Esophagus muscularis mucosa (tissue), 4 donors: Measurements from ENCODE around the gene PDK3. TPM values are rescaled to one million over a fixed set of nuclear protein-coding genes. Genes with fewer than 3 reads are reported as not detected.

Experiments used
- DNase-seq: peaks from one replicate; pipeline ENCODE4 v3.0.0-alpha.2; 2017; ENCODE audit errors: extremely low spot score
- H3K27ac ChIP-seq, 4 donors: fragments of 200-600 bp; sonication (generic); replicated peaks in 1 of 4; 1 replicate in 3 of 4; 2 replicates in 1 of 4; pipeline ENCODE4 v1.5.1; 2016 to 2019; ENCODE audit warnings: mild to moderate bottlenecking in 1 of 4
- H3K27me3 ChIP-seq, 4 donors: fragments of 200-600 bp; sonication (generic); one replicate each; pipeline versions ENCODE4 v1.5.1 to v1.6.0; 2016 to 2019
- H3K36me3 ChIP-seq, 4 donors: fragments of 200-600 bp; sonication (generic); one replicate each; pipeline ENCODE4 v1.5.1; 2016 to 2019
- H3K4me1 ChIP-seq, 4 donors: fragments of 200-600 bp; sonication (generic); one replicate each; pipeline ENCODE4 v1.5.1; 2016 to 2019
- H3K4me3 ChIP-seq, 4 donors: fragments of 200-600 bp; sonication (generic); 1 replicate in 2 of 4; 2 replicates in 2 of 4; pipeline ENCODE4 v1.5.1; 2016 to 2019; ENCODE audit warnings: mild to moderate bottlenecking in 4 of 4, moderate library complexity in 1 of 4
- H3K9me3 ChIP-seq, 4 donors: fragments of 200-600 bp; sonication (generic); 1 replicate in 3 of 4; 2 replicates in 1 of 4; pipeline ENCODE4 v1.5.1; 2016 to 2019
- CTCF ChIP-seq, 3 experiments: fragments of 200-600 bp in 2 of 3; fragments of 450-650 bp in 1 of 3; sonication (generic) in 2 of 3; IDR thresholded peaks; one replicate each; pipeline ENCODE4 v1.5.1; 2017 to 2019; ENCODE audit warnings: antibody characterized with exemption in 3 of 3, mild to moderate bottlenecking in 2 of 3, moderate library complexity in 1 of 3
- EP300 ChIP-seq: sonication (generic); formaldehyde crosslinking; IDR thresholded peaks from one replicate; pipeline ENCODE4 v1.6.1; 2017; ENCODE audit warnings: antibody characterized with exemption
- POLR2A ChIP-seq: fragments of 450-650 bp; IDR thresholded peaks from one replicate; pipeline ENCODE4 v1.6.1; 2017; ENCODE audit warnings: antibody characterized with exemption, moderate library complexity, mild to moderate bottlenecking, low read depth
- POLR2AphosphoS5 ChIP-seq, 2 donors: sonication (generic); formaldehyde crosslinking; IDR thresholded peaks; one replicate each; pipeline ENCODE4 v1.6.1; 2017; ENCODE audit warnings: antibody characterized with exemption in 2 of 2
- whole genome bisulfite sequencing: methylation state at CpG from one replicate; pipeline ENCODE4 v1.1.5; 2018; 5-methylcytosine and 5-hydroxymethylcytosine counted together
- intact Hi-C: fragments of 100-400 bp; cut with DNase I; formaldehyde crosslinking; loops from one replicate; pipeline ENCODE4 v1.15.1; 2023
- total RNA-seq, 4 donors: library from RNA; depleted of rRNA; stranded (reverse); fragments of >200 nt; gene quantifications; one replicate each; pipeline versions ENCODE4 v1.1.0 to v1.2.1, GENCODE V29; 2016

The PDK3 gene
- 10 to 100 TPM; 38.4 to 63.4 (median 53.4) TPM for total RNA-seq

DNA sequence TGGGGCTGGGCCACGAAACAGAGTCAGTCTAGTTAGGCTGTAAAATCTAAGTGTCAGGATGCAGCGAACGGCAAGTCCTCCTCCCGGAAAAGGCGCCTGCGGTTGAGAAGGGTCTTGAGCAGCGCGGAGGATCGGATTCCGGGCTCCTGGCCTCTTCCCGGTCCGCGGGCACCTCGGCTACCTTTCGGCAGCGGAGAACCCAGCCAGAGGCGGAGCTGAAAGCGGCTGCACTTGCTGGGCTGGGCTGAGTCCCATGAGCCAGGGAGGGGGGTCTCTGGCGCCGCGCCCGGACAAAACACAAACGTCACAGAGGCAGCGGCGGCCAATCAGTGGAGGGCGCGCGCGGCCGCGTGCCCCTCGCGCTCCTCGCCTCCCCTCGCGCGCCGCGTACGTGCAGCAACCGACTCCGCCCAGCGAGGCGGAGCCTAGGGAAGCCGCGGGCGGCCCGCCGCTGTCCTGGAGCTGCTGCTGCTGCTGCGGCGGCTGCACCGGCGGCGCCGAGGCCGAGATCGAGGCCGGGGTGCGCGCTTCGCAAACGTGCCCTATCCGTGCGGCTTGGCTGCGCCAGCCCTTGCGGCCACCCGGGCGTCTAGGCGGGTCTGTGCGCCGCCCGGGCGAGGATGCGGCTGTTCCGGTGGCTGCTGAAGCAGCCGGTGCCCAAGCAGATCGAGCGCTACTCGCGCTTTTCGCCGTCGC, at the start of gene PDK3:
PDK3 (plus strand) TSS at position 451 of the 696 bp plus-strand sequence; CDS start at position 621, 170 bp downstream.
- H3K4me3 ChIP-seq: peak within 1 kb of the TSS; percentile 63 to 77 (median 72)
- H3K4me1 ChIP-seq: peaks cover 5 to 35% (median 32%) of the 10 kb centered on the region in 4 donors
- peak within 1 kb of the TSS; percentile 81 to 86 (median 84) for H3K27ac ChIP-seq
- WGBS: 37% methylated on average over 31 of the region's 83 CpGs
- DNase-seq: peak; percentile 95
- H3K9me3 ChIP-seq: no peaks in the 10 kb centered on the region
- H3K27me3 ChIP-seq: no peaks in the 10 kb centered on the region
- TF ChIP-seq POLR2AphosphoS5 (IDR thresholded peaks at IDR 0.05) (peak; percentile 78 to 82), CTCF (IDR thresholded peaks at IDR 0.05) (no peak), EP300 (no peak), POLR2A (peak; percentile 68)
- H3K36me3 ChIP-seq: no peaks in the 10 kb centered on the region
- intact Hi-C loops: no loop called here

DNA sequence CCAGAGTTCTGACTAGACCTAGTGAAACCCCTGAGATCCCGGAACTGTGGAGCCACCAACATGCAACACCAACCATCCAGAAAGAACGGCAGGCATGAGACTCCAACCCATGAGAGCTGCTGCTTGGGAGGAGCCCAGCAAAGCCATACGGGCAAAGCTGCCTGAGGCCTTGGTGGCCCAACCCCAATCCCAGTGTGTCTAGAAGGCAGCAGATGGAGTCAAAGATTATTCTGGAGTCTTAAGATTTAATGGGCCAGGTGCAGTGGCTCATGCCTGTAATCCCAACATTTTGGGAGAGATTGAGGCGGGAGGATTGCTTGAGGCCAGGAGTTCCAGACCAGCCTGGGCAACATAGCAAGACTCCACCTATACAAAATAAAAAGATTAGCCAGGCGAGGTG, 49.2 kb upstream of the PDK3 start:
- no peak overlapping the region for H3K27ac ChIP-seq
- 68% methylated on average over 5 of the region's 5 CpGs for WGBS
- intact Hi-C loops: no loop called here
- no peaks in the 10 kb centered on the region for H3K9me3 ChIP-seq
- no peak for TF ChIP-seq EP300
- TF ChIP-seq CTCF (IDR thresholded peaks at IDR 0.05): no peak
- no peak for TF ChIP-seq POLR2AphosphoS5 (IDR thresholded peaks at IDR 0.05)
- no peak for TF ChIP-seq POLR2A
- no peak overlapping the region for H3K4me3 ChIP-seq
- DNase-seq: no peak
- H3K36me3 ChIP-seq: no peaks in the 10 kb centered on the region
- peaks cover 0 to 6% (median 0%) of the 10 kb centered on the region in 4 donors for H3K4me1 ChIP-seq
- H3K27me3 ChIP-seq: no peaks in the 10 kb centered on the region

GRCh38 chrX:24423960-24424359, 41.1 kb upstream of the PDK3 start:
- H3K27ac ChIP-seq: peak overlapping the region; percentile 63 to 74 (median 67)
- H3K27me3 ChIP-seq: no peaks in the 10 kb centered on the region
- H3K36me3 ChIP-seq: no peaks in the 10 kb centered on the region
- intact Hi-C loops: no loop called here
- H3K9me3 ChIP-seq: no peaks in the 10 kb centered on the region
- WGBS: 43% methylated on average over 2 of the region's 2 CpGs
- no peak for DNase-seq
- TF ChIP-seq CTCF (IDR thresholded peaks at IDR 0.05): no peak
- TF ChIP-seq POLR2A: no peak
- TF ChIP-seq EP300: no peak
- no peak for TF ChIP-seq POLR2AphosphoS5 (IDR thresholded peaks at IDR 0.05)
- H3K4me1 ChIP-seq: peaks cover 0 to 40% (median 32%) of the 10 kb centered on the region in 4 donors
- H3K4me3 ChIP-seq: no peak overlapping the region

GRCh38 chrX:24424948-24425347, 40.1 kb upstream of the PDK3 start:
- Histone ChIP-seq H3K9me3 (no peaks in the 10 kb centered on the region), H3K27me3 (no peaks in the 10 kb centered on the region), H3K36me3 (no peaks in the 10 kb centered on the region), H3K4me3 (no peak overlapping the region), H3K27ac (peak overlapping the region; percentile 63 to 74 (median 67)), H3K4me1 (peaks cover 0 to 40% (median 32%) of the 10 kb centered on the region in 4 donors)
- 61% methylated on average over 7 of the region's 8 CpGs for WGBS
- TF ChIP-seq POLR2AphosphoS5 (IDR thresholded peaks at IDR 0.05): peak in 1 of 2 donors; percentile 52
- no peak for TF ChIP-seq POLR2A
- intact Hi-C loops: no loop called here
- DNase-seq: peak; percentile 91

DNA sequence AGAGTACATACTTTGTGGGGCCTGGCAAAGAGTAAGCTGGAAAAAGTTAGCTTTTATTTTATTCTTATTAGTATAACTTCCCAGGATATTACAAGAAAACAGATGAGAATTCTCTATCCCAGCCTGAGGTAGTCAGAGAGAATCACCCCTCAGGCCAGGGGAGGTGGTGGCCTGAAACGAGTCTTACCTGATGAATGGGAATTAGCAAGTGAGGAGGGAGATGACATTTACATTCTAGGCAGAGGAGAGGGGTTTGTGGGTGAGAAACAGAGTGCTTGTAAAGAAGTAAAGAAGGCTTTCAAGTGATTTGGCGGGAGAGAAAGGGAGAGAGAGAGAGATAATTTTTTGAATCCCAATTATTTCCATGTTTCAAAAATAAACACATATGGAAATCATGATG, 39.3 kb upstream of the PDK3 start:
- no peak for TF ChIP-seq EP300
- TF ChIP-seq POLR2A: no peak
- TF ChIP-seq POLR2AphosphoS5 (IDR thresholded peaks at IDR 0.05): no peak
- TF ChIP-seq CTCF (IDR thresholded peaks at IDR 0.05): no peak
- no peak for DNase-seq
- no peaks in the 10 kb centered on the region for H3K27me3 ChIP-seq
- no peak overlapping the region for H3K4me3 ChIP-seq
- H3K4me1 ChIP-seq: peaks cover 0 to 40% (median 32%) of the 10 kb centered on the region in 4 donors
- peak overlapping the region in 1 of 4 donors; percentile 74 for H3K27ac ChIP-seq
- intact Hi-C loops: no loop called here
- no peaks in the 10 kb centered on the region for H3K9me3 ChIP-seq
- 60% methylated on average over 2 of the region's 2 CpGs for WGBS
- no peaks in the 10 kb centered on the region for H3K36me3 ChIP-seq
